ENCODE data around the gene SFTA2.

SFTA2 gene

GRCh38 chr6:30898750-30899360 is 33.1 kb downstream of the SFTA2 start:
- H3K36me3 Mint-ChIP-seq = no peaks in the 10 kb centered on the region

GRCh38 chr6:30897882-30898281 is 34.1 kb downstream of the SFTA2 start:
- Mint-ChIP-seq H3K4me3 (no peak overlapping the region), H3K27me3 (peaks cover 11% of the 10 kb centered on the region), H3K36me3 (no peaks in the 10 kb centered on the region), H3K4me1 (peaks cover 4% of the 10 kb centered on the region), H3K9me3 (no peaks in the 10 kb centered on the region), H3K27ac (no peak overlapping the region)
- DNase-seq = no peak
- CTCF ChIA-PET = no interaction called here

More at GRCh38 chr6:30898750-30899360, 33.1 kb downstream of the SFTA2 start:
- Mint-ChIP-seq H3K4me1 (peaks cover 5% of the 10 kb centered on the region), H3K9me3 (no peaks in the 10 kb centered on the region), H3K27ac (no peak overlapping the region), H3K4me3 (no peak overlapping the region), H3K27me3 (peaks cover 11% of the 10 kb centered on the region)
- DNase-seq = no peak
- CTCF ChIA-PET = interaction anchor here (1.7 kb wide), 1 partner anchor 188 kb away, joined by 4 read pairs; no protein-coding TSS in a partner anchor

- no peaks in the 10 kb centered on the region for H3K36me3 Mint-ChIP-seq
- no peak overlapping the region for H3K4me3 Mint-ChIP-seq
- no peaks in the 10 kb centered on the region for H3K9me3 Mint-ChIP-seq
- DNase-seq = no peak
- H3K4me1 Mint-ChIP-seq = no peaks in the 10 kb centered on the region
- H3K27me3 Mint-ChIP-seq = peaks cover 7% of the 10 kb centered on the region
- H3K27ac Mint-ChIP-seq = no peak overlapping the region
- CTCF ChIA-PET = interaction anchor here (1.5 kb wide), 1 partner anchor 11 kb away, joined by 4 read pairs; the partner anchor contains the start of gene GTF2H4
These were observed 35.4 kb downstream of the SFTA2 start for GRCh38 chr6:30896541-30896940.

- no peak overlapping the region for H3K27ac Mint-ChIP-seq
- no peaks in the 10 kb centered on the region for H3K36me3 Mint-ChIP-seq
- no peak for DNase-seq
- CTCF ChIA-PET = no interaction called here
- no peaks in the 10 kb centered on the region for H3K4me1 Mint-ChIP-seq
- peaks cover 10% of the 10 kb centered on the region for H3K27me3 Mint-ChIP-seq
- no peaks in the 10 kb centered on the region for H3K9me3 Mint-ChIP-seq
- no peak overlapping the region for H3K4me3 Mint-ChIP-seq
These were observed 36.6 kb downstream of the SFTA2 start for GRCh38 chr6:30895343-30895742.

- no peak overlapping the region for H3K27ac Mint-ChIP-seq
- H3K36me3 Mint-ChIP-seq = no peaks in the 10 kb centered on the region
- H3K27me3 Mint-ChIP-seq = peaks cover 11% of the 10 kb centered on the region
- H3K4me3 Mint-ChIP-seq = no peak overlapping the region
- H3K9me3 Mint-ChIP-seq = no peaks in the 10 kb centered on the region
- CTCF ChIA-PET = no interaction called here
- no peak for DNase-seq
- no peaks in the 10 kb centered on the region for H3K4me1 Mint-ChIP-seq
These were observed 37.0 kb downstream of the SFTA2 start for GRCh38 chr6:30894935-30895334.

GRCh38 chr6:30894381-30894780 is 37.6 kb downstream of the SFTA2 start:
- Mint-ChIP-seq H3K4me1 (no peaks in the 10 kb centered on the region), H3K27me3 (peaks cover 12% of the 10 kb centered on the region), H3K36me3 (no peaks in the 10 kb centered on the region), H3K4me3 (no peak overlapping the region), H3K27ac (no peak overlapping the region), H3K9me3 (no peaks in the 10 kb centered on the region)
- CTCF ChIA-PET = interaction anchor here (0.6 kb wide), 1 partner anchor 66 kb away, joined by 3 read pairs; no protein-coding TSS in a partner anchor
- no peak for DNase-seq

- H3K9me3 Mint-ChIP-seq = no peaks in the 10 kb centered on the region
- H3K27ac Mint-ChIP-seq = no peak overlapping the region
- DNase-seq = no peak
- no peak overlapping the region for H3K4me3 Mint-ChIP-seq
- H3K27me3 Mint-ChIP-seq = peaks cover 10% of the 10 kb centered on the region
- H3K36me3 Mint-ChIP-seq = no peaks in the 10 kb centered on the region
- no peaks in the 10 kb centered on the region for H3K4me1 Mint-ChIP-seq
- CTCF ChIA-PET = interaction anchor here (0.6 kb wide), 1 partner anchor 67 kb away, joined by 3 read pairs; no protein-coding TSS in a partner anchor
These were observed 38.3 kb downstream of the SFTA2 start for GRCh38 chr6:30893666-30894065.

- H3K4me1 Mint-ChIP-seq = no peaks in the 10 kb centered on the region
- no peak overlapping the region for H3K27ac Mint-ChIP-seq
- CTCF ChIA-PET = no interaction called here
- peaks cover 8% of the 10 kb centered on the region for H3K27me3 Mint-ChIP-seq
- DNase-seq = no peak
- H3K9me3 Mint-ChIP-seq = no peaks in the 10 kb centered on the region
- H3K36me3 Mint-ChIP-seq = no peaks in the 10 kb centered on the region
- H3K4me3 Mint-ChIP-seq = no peak overlapping the region
These were observed 38.9 kb downstream of the SFTA2 start for GRCh38 chr6:30893001-30893591.

GRCh38 chr6:30891816-30892538 is 40.0 kb downstream of the SFTA2 start:
- CTCF ChIA-PET = no interaction called here
- H3K27ac Mint-ChIP-seq = no peak overlapping the region
- DNase-seq = no peak
- no peak overlapping the region for H3K4me3 Mint-ChIP-seq
- peaks cover 8% of the 10 kb centered on the region for H3K27me3 Mint-ChIP-seq
- no peaks in the 10 kb centered on the region for H3K9me3 Mint-ChIP-seq
- H3K36me3 Mint-ChIP-seq = no peaks in the 10 kb centered on the region
- H3K4me1 Mint-ChIP-seq = no peaks in the 10 kb centered on the region

GRCh38 chr6:30891450-30891723 is 40.6 kb downstream of the SFTA2 start:
- Mint-ChIP-seq H3K4me3 (no peak overlapping the region), H3K27me3 (peaks cover 14% of the 10 kb centered on the region), H3K27ac (no peak overlapping the region), H3K4me1 (peaks cover 4% of the 10 kb centered on the region), H3K9me3 (no peaks in the 10 kb centered on the region), H3K36me3 (no peaks in the 10 kb centered on the region)
- CTCF ChIA-PET = no interaction called here
- no peak for DNase-seq

GRCh38 chr6:30890646-30891449 is 41.1 kb downstream of the SFTA2 start:
- DNase-seq = no peak
- CTCF ChIA-PET = interaction anchor here (0.7 to 1.5 kb wide), 4 partner anchors 10 to 189 kb away, joined by 3 to 9 read pairs (median 4); no protein-coding TSS in a partner anchor
- Mint-ChIP-seq H3K27ac (no peak overlapping the region), H3K4me1 (peaks cover 8% of the 10 kb centered on the region), H3K4me3 (no peak overlapping the region), H3K27me3 (peaks cover 20% of the 10 kb centered on the region), H3K36me3 (no peaks in the 10 kb centered on the region), H3K9me3 (no peaks in the 10 kb centered on the region)

GRCh38 chr6:30889921-30890645 is 41.9 kb downstream of the SFTA2 start:
- Mint-ChIP-seq H3K4me1 (peaks cover 16% of the 10 kb centered on the region), H3K9me3 (no peaks in the 10 kb centered on the region), H3K36me3 (no peaks in the 10 kb centered on the region), H3K27ac (peak overlapping the region; percentile 22), H3K4me3 (no peak overlapping the region), H3K27me3 (peaks cover 27% of the 10 kb centered on the region)
- DNase-seq = no peak
- CTCF ChIA-PET = interaction anchor here (0.7 to 1.5 kb wide), 6 partner anchors 10 to 189 kb away, joined by 3 to 9 read pairs (median 4); no protein-coding TSS in a partner anchor

GRCh38 chr6:30889496-30889885 is 42.5 kb downstream of the SFTA2 start:
- no peak overlapping the region for H3K4me3 Mint-ChIP-seq
- no peak for DNase-seq
- no peak overlapping the region for H3K27ac Mint-ChIP-seq
- peaks cover 32% of the 10 kb centered on the region for H3K27me3 Mint-ChIP-seq
- H3K9me3 Mint-ChIP-seq = no peaks in the 10 kb centered on the region
- H3K36me3 Mint-ChIP-seq = no peaks in the 10 kb centered on the region
- CTCF ChIA-PET = interaction anchor here (1.0 to 1.5 kb wide), 5 partner anchors 10 to 158 kb away, joined by 3 to 9 read pairs (median 4); no protein-coding TSS in a partner anchor
- peaks cover 21% of the 10 kb centered on the region for H3K4me1 Mint-ChIP-seq

Measured in activated naive CD4-positive, alpha-beta T cell treated with anti-CD3 and anti-CD28 coated beads, Interleukin-2, amount 10 ng/mL, durations not matched to agents 7 days and 5 days (primary cell).